SK-N-SH treated with all-trans-retinoic acid at 6 μM for 48 hours (cell line): ENCODE results near the gene KCNH4.

ENCODE experiments used
- ATAC-seq: fragments of 200-7000 bp; cut with Tn5 transposase; 3 replicates; pipeline ENCODE4 v1.9.1; 2020; ENCODE audit warnings: mild to moderate bottlenecking, moderate library complexity
- ARNTL ChIP-seq: fragments of 450-650 bp; formaldehyde crosslinking; IDR thresholded peaks from 2 replicates; pipeline ENCODE4 v1.5.0; 2020; ENCODE audit warnings: low read depth, mild to moderate bottlenecking, moderate library complexity, borderline replicate concordance
- BACH2 ChIP-seq: fragments of 250-450 bp; sonication (Bioruptor Pico); IDR thresholded peaks from 2 replicates; pipeline ENCODE4 v1.9.0; 2021; ENCODE audit warnings: mild to moderate bottlenecking, borderline replicate concordance
- CREB5 ChIP-seq: fragments of 250-450 bp; sonication (Bioruptor Pico); IDR thresholded peaks from 2 replicates; pipeline ENCODE4 v1.5.1; 2020; ENCODE audit warnings: low read depth, mild to moderate bottlenecking, moderate library complexity
- CSDC2 ChIP-seq: fragments of 250-450 bp; sonication (Bioruptor Pico); IDR thresholded peaks from 2 replicates; pipeline ENCODE4 v1.5.0; 2020; ENCODE audit warnings: mild to moderate bottlenecking, moderate library complexity
- CSRNP3 ChIP-seq: fragments of 250-450 bp; sonication (Bioruptor Pico); IDR thresholded peaks from 2 replicates; pipeline ENCODE4 v1.5.1; 2021; ENCODE audit warnings: mild to moderate bottlenecking, moderate library complexity
- ESRRG ChIP-seq: fragments of 250-450 bp; sonication (Bioruptor Pico); IDR thresholded peaks from 2 replicates; pipeline ENCODE4 v1.6.1; 2021; ENCODE audit warnings: mild to moderate bottlenecking
- ISL1 ChIP-seq: fragments of 250-450 bp; sonication (Bioruptor Pico); IDR thresholded peaks from 2 replicates; pipeline ENCODE4 v2.1.2; 2022; ENCODE audit warnings: mild to moderate bottlenecking, moderate library complexity
- OSR1 ChIP-seq: fragments of 250-450 bp; sonication (Bioruptor Pico); IDR thresholded peaks from 2 replicates; pipeline ENCODE4 v1.8.0; 2022; ENCODE audit warnings: moderate library complexity, mild to moderate bottlenecking, inconsistent platforms
- POU6F1 ChIP-seq: fragments of 250-450 bp; sonication (Bioruptor Pico); IDR thresholded peaks from 2 replicates; pipeline ENCODE4 v1.8.0; 2021; ENCODE audit warnings: low read depth, mild to moderate bottlenecking, moderate library complexity, borderline replicate concordance
- RARB ChIP-seq: fragments of 250-450 bp; sonication (Bioruptor Pico); IDR thresholded peaks from 2 replicates; pipeline ENCODE4 v1.8.0; 2021; ENCODE audit warnings: mild to moderate bottlenecking, moderate library complexity
- SNAI2 ChIP-seq: fragments of 250-450 bp; sonication (Bioruptor Pico); IDR thresholded peaks from 2 replicates; pipeline ENCODE4 v1.5.0; 2020; ENCODE audit warnings: mild to moderate bottlenecking, moderate library complexity
- TCF4 ChIP-seq: fragments of 250-450 bp; sonication (Bioruptor Pico); IDR thresholded peaks from 2 replicates; pipeline ENCODE4 v1.8.0; 2021; ENCODE audit warnings: mild to moderate bottlenecking, moderate library complexity, borderline replicate concordance
- TOX ChIP-seq: fragments of 250-450 bp; sonication (Bioruptor Pico); IDR thresholded peaks from 2 replicates; pipeline ENCODE4 v1.8.0; 2021; ENCODE audit warnings: mild to moderate bottlenecking, moderate library complexity, borderline replicate concordance
- TSHZ2 ChIP-seq: fragments of 250-450 bp; sonication (Bioruptor Pico); IDR thresholded peaks from 2 replicates; pipeline ENCODE4 v1.5.0; 2020; ENCODE audit warnings: mild to moderate bottlenecking, moderate library complexity
- ZC3H10 ChIP-seq: fragments of 250-450 bp; sonication (Bioruptor Pico); IDR thresholded peaks from 2 replicates; pipeline ENCODE4 v1.5.1; 2021; ENCODE audit warnings: mild to moderate bottlenecking, moderate library complexity
- ZFP3 ChIP-seq: fragments of 250-450 bp; sonication (Bioruptor Pico); IDR thresholded peaks from 2 replicates; pipeline ENCODE4 v1.5.0; 2020; ENCODE audit warnings: mild to moderate bottlenecking, moderate library complexity
- ZFP30 ChIP-seq: fragments of 450-650 bp; formaldehyde crosslinking; IDR thresholded peaks from 2 replicates; pipeline ENCODE4 v1.5.0; 2022; ENCODE audit warnings: mild to moderate bottlenecking, moderate library complexity
- ZNF70 ChIP-seq: fragments of 450-650 bp; formaldehyde crosslinking; IDR thresholded peaks from 2 replicates; pipeline ENCODE4 v1.5.0; 2020; ENCODE audit warnings: mild to moderate bottlenecking, moderate library complexity
- ZNF8 ChIP-seq: fragments of 450-650 bp; formaldehyde crosslinking; IDR thresholded peaks from 2 replicates; pipeline ENCODE4 v1.5.0; 2020; ENCODE audit warnings: mild to moderate bottlenecking, moderate library complexity

KCNH4 gene

GRCh38 chr17:42132941-42133340 lies 48.0 kb downstream of the KCNH4 start:
- TF ChIP-seq ZFP30 (no peak), CREB5 (CRISPR knock-in tag) (no peak), OSR1 (CRISPR knock-in tag) (no peak), CSDC2 (CRISPR knock-in tag) (no peak), POU6F1 (no peak), TCF4 (no peak), SNAI2 (no peak), ARNTL (CRISPR knock-in tag) (no peak), ZFP3 (CRISPR knock-in tag) (no peak), TOX (CRISPR knock-in tag) (no peak)
- TF ChIP-seq, all 23 proteins: peak for 0
- peak; percentile 79 for ATAC-seq

- no peak for ATAC-seq
These were observed 48.9 kb downstream of the KCNH4 start for GRCh38 chr17:42131981-42132432.

More at GRCh38 chr17:42131981-42132432, 48.9 kb downstream of the KCNH4 start:
- TF ChIP-seq ZNF8 (no peak), ESRRG (CRISPR knock-in tag) (no peak), BACH2 (CRISPR knock-in tag) (no peak), TCF4 (no peak), CSDC2 (CRISPR knock-in tag) (no peak), TSHZ2 (no peak), OSR1 (CRISPR knock-in tag) (no peak), CSRNP3 (CRISPR knock-in tag) (no peak), TOX (CRISPR knock-in tag) (no peak), ZFP30 (no peak), ZC3H10 (no peak), RARB (CRISPR knock-in tag) (no peak), ZNF70 (no peak), POU6F1 (no peak), CREB5 (CRISPR knock-in tag) (no peak), ZFP3 (CRISPR knock-in tag) (no peak), ISL1 (CRISPR knock-in tag) (no peak)
- TF ChIP-seq, all 23 proteins: peak for 0
